GM18873 (cell line): ENCODE measurements around the gene RAB9A.
"Not testable (repeated sequence)": the region's sequence is repeated elsewhere in the genome, so short reads cannot be mapped to it uniquely, and the experiment has no call there.

ENCODE experiments used
- ATAC-seq: cut with Tn5 transposase; IDR thresholded peaks from one replicate; pipeline ENCODE4 v1.9.1; 2021; ENCODE audit warnings: mild to moderate bottlenecking, moderate library complexity, moderate number of reproducible peaks; ENCODE audit not compliant: unreplicated experiment, low FRiP score

RAB9A gene, protein sequence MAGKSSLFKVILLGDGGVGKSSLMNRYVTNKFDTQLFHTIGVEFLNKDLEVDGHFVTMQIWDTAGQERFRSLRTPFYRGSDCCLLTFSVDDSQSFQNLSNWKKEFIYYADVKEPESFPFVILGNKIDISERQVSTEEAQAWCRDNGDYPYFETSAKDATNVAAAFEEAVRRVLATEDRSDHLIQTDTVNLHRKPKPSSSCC

GRCh38 chrX:13688958-13689740, at the start of gene RAB9A:
Gene RAB9A (plus strand): TSS chrX:13689128. CDS start chrX:13708747, 19,619 bp downstream.
- ATAC-seq: peak; percentile 42

DNA sequence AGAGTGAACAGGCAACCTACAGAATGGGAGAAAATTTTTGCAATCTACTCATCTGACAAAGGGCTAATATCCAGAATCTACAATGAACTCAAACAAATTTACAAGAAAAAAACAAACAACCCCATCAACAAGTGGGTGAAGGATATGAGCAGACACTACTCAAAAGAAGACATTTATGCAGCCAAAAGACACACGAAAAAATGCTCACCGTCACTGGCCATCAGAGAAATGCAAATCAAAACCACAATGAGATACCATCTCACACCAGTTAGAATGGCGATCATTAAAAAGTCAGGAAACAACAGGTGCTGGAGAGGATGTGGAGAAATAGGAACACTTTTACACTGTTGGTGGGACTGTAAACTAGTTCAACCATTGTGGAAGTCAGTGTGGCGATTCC, 47.2 kb upstream of the RAB9A start:
- ATAC-seq: not testable (repeated sequence)

DNA sequence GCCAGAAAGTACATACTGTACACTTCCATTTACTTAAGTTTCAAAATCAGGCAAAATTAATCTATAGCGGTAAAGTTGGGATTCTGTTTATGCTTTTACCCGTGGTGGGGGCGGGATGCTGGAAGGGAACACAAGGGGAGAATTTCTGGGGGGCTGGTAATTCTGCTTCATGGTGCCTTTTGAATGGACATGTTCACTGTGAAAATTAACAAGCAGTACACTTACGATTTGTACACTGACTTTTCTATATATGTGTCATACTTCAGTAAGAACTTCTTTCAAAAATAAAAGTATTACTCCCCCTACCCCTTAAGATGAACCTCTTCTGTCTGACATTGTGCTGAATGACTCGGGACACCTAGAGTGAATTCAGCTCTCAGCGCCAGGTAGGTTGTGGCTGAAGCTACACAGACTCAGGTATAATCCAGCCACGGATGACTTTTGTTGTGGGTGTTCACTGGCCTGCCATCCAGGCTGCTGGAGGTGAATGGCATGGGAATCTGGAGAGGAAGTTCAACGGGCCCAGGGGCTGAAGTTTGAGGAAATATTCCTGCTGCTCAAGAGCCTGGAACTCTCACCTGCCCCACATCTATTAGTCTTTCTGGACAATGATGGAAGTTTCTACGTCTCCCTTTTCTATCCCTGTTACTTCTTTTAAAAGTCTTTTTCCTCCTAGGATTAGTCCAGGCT, 43.3 kb upstream of the RAB9A start:
- no peak for ATAC-seq

GRCh38 chrX:13646154-13646549, 42.8 kb upstream of the RAB9A start:
- no peak for ATAC-seq

GRCh38 chrX:13647709-13648212, 41.2 kb upstream of the RAB9A start:
- ATAC-seq: no peak

- not testable (repeated sequence) for ATAC-seq
Observed at GRCh38 chrX:13648336-13648735, 40.6 kb upstream of the RAB9A start.

DNA sequence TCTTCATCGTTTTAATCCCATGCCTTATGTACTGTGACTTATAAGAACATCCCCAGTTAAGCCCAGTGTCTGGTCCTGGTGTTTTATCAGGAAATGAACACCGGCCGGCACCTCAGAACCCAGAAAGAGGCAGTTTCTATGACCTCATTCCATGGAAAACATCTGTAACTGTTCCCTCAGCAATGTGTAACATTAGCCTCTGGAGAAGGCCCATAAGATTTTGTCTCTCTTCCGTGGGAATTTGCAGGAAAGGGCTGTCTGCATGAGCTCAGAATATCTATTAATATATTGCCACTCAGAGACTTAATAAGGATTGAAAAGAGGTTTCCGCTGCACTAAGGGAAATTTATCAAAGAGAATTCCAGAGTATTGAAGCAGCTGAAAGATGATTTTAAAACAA, 39.1 kb upstream of the RAB9A start:
- no peak for ATAC-seq

DNA sequence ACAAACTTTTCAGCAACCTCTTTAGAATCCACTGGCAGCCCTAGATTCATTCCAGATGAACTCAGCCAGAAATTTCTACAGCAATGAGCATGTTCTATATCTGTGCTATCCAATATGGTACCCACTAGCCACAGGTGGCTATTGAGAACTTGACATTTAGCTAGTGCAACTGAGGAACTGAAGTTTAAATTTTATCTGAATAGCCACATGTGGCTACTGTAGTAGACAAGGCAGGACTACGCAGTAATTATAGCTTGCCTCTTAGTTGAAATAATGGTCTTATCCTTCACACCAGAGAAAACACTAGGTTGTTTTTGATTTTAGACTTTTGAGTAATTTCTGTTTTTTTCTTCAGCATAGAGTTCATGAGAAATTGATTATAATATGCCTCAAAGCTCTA, 38.6 kb upstream of the RAB9A start:
- ATAC-seq: no peak

DNA sequence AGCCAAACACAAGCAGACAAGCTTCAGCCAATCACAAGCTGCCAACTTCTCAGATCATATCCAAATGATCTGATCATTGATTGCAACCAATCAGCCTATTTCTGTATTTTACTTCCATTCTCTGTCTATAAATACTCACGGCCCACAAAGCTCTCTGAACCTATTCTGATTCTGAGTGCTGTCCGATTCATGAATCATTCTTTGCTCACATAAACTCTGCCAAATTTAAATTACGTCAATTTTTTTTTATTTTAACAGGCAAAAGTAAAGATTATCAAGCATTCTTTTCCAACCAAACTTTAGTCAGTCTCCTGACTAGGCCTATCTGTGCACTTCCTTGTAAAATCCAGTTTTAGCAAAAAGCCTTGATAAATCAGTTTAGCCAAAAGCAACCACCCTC, 37.8 kb upstream of the RAB9A start:
- no peak for ATAC-seq

- ATAC-seq: no peak
Observed at GRCh38 chrX:13652287-13652793, 36.6 kb upstream of the RAB9A start.

DNA sequence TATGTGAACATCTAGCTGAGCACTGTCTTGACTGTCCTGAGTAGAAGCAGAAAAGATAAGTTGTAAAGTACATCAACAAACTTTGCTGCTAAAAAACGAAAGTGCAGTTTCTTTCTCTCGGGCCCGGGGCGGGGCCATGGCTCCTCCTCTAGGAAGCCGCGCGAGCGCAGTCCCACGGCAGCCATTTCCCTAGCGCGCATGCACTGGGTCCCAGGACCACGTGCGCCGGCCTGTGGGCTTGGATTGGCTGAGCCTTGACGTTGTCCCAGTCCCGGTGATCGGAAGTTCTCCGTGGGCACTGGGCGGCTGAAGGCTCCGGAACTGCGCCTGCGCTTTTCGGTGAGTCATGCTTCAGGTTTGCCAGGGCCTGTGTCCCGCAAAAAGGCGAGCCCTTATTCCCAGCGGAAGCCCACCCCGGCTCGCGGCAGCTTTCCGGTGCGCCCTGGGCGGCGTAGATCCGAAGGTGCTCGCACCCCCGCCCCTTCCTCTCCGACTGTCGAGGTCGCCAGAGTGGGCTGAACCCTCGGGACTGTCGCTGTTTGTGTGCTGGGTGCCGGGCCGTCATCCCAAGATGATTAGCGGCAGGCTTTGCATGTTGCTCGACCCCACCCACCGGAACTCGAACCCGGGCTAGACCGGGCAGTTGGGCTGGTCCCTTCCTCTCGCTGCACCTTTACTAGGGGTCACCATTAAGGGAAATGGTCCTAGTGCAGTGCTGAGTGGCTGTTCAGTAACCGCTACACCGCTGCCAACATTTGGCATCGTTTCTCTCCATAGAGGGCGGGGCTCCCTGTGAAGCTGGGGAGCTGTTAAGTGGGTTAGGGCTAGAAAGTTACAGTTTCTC, 35.9 kb upstream of the RAB9A start, which contains the start of gene TCEANC:
Gene TCEANC (plus strand): TSS at position 292 of the 844 bp plus-strand sequence. CDS start 9,368 bp downstream, outside the sequence.
- peak; percentile 97 for ATAC-seq

- no peak for ATAC-seq
Observed at GRCh38 chrX:13654116-13654515, 34.8 kb upstream of the RAB9A start.

GRCh38 chrX:13655674-13656073, 33.3 kb upstream of the RAB9A start:
- no peak for ATAC-seq

- no peak for ATAC-seq
Observed at GRCh38 chrX:13658602-13659001, 30.3 kb upstream of the RAB9A start.

- no peak for ATAC-seq
Observed at GRCh38 chrX:13659063-13659462, 29.9 kb upstream of the RAB9A start.

- no peak for ATAC-seq
Observed at GRCh38 chrX:13661735-13662288, 27.1 kb upstream of the RAB9A start.

DNA sequence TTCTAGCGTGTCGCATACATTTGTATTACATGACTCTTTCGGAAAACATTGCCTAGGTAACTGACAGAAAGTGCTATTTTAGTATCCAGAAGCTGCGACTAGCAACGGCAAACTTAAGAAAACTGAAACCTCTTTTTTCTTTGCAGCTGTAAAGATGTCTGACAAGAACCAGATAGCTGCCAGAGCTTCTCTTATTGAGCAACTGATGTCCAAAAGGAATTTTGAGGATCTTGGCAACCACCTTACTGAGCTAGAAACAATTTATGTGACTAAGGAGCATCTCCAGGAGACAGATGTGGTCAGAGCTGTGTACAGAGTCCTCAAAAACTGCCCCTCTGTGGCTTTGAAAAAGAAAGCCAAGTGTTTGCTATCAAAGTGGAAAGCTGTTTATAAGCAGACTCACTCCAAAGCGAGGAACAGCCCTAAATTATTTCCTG, 26.6 kb upstream of the RAB9A start:
- ATAC-seq: no peak

- ATAC-seq: no peak
Observed at GRCh38 chrX:13664020-13664419, 24.9 kb upstream of the RAB9A start.

GRCh38 chrX:13666836-13667235, 22.1 kb upstream of the RAB9A start:
- ATAC-seq: no peak

- no peak for ATAC-seq
Observed at GRCh38 chrX:13667919-13668318, 21.0 kb upstream of the RAB9A start.
